Measurements from ENCODE around the gene THADA.
"Not testable (repeated sequence)": the region's sequence is repeated elsewhere in the genome, so short reads cannot be mapped to it uniquely, and the experiment has no call there.

The THADA gene

DNA sequence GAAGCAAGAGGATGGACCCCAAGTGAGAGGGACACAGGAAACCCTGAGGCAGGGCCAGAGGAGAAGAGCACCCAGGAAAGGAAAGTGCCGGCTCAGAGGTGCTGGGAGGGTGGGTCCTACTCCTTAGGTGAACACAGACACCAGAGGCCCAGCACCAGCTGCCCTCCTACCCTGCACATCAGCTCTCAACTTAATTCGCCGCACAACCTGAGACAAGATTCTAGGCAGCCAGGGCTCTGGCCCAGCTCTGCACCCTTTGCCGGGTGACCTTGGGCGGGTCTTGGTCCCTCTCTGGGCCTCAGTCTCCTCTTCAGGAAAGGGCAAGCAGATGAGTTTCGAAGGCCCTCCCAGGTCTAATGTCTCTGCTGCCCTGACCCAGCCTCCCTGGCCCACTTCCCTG lies 397.6 kb downstream of the THADA start:
- DNase-seq = no peak

DNA sequence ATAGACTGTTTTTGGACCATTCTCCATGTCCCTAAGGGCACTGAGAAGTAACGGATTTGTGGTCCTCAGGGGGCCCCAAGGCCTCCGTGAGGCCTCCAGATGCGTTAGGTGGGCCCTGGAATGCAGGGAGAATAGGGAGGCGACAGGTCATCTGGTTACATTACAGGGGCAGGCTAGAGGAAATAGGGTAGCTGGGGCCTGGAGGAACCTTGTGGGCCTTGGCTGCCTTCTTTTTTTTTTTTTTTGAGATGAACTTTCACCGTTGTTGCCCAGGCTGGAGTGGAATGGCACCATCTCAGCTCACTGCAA lies 398.3 kb downstream of the THADA start:
- DNase-seq = no peak

DNA sequence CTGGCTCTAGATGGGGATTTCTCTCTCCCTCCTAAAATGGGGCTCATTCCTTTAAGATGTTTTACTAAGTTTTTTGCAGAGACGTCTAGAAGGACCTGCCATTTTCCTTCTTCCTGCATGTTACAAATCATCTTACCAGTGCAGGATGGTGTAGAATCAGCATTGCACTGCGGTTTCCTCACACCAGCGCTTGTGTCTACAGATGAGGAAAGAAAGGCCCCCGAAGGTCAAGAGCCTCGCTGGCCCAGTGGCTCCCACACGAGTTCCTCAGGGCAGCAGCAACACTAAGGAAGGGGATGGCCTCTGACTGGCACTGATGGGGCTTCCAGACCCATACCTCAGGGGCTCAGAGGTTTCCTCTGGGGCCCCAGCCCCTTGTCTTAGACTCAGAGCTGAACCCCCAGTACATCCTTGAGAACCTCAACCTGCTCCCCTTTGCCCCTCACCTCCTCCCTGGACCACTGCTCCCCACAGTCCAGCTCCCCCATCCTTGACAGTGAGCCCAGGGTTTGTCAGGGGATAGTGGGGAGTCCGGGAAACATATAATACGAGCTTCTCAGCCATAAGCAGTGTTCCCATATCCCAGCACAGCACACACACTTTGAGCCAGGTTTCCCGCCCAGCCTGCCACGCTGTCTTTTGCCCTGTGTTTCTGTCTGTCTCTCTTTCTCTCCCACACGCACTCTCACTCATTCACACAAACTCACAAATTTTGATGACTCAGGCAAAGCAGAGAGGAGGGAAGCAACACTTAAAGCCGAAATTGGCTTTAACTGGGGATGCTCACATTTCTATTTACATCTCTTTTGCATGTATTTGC lies 398.9 kb downstream of the THADA start:
- no peak for DNase-seq

DNA sequence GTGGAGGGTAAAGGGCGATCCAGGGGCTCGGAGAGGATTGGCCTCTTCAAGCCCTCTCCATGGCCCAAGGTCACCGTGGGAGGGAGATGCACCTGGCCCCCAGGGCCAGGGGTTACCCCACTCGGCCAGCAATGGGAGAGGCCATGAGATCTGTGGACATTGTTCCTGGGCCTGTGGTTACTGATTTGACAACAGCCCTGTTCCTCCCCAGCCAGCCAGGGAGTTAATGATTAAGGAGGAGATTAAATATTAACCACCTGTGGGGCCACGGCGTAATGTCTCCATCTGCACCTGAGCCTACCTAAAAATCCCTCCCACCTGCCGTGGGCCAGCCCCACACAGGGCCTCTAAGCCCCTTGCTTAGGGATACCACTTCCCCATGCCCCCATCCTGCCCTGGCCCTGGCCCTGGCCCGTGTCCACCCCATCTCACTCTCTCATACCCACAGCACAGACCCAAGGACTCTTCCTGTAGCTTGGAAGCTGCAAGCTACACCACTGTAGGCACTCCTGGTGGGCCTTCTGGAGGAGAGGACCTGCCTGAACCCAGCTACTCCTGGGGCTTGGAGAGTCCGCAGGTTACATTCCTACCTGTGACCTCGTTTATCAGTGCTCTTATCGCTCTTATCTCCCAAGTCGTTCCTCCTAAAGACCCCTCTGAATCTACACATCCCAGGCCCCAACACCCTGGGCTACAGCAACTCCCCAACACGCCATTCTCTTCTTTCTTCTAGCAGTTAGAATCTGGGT lies 401.5 kb downstream of the THADA start:
- no peak for DNase-seq

DNA sequence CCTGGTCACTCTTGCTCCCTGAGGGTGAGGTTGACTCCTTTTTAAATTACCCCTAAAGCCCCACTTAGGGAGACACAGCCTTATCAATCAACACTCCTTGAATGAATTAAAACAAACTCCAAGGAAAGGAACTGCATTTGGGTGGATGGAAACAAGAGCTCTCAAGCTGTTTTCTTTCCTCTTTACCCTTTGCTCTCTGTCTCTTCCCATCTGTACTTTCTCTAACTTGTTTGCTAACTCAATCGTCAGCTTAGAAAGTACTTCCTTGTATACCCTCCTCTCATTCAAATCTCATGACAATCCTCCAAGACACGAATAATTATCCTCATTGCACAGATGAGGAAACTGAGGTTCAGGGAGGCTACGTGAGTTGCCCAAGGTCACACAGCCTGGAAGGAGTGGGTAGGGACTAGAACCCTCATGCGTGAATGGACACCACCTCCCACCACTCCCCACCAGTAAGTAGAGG lies 402.2 kb downstream of the THADA start:
- DNase-seq = no peak

DNA sequence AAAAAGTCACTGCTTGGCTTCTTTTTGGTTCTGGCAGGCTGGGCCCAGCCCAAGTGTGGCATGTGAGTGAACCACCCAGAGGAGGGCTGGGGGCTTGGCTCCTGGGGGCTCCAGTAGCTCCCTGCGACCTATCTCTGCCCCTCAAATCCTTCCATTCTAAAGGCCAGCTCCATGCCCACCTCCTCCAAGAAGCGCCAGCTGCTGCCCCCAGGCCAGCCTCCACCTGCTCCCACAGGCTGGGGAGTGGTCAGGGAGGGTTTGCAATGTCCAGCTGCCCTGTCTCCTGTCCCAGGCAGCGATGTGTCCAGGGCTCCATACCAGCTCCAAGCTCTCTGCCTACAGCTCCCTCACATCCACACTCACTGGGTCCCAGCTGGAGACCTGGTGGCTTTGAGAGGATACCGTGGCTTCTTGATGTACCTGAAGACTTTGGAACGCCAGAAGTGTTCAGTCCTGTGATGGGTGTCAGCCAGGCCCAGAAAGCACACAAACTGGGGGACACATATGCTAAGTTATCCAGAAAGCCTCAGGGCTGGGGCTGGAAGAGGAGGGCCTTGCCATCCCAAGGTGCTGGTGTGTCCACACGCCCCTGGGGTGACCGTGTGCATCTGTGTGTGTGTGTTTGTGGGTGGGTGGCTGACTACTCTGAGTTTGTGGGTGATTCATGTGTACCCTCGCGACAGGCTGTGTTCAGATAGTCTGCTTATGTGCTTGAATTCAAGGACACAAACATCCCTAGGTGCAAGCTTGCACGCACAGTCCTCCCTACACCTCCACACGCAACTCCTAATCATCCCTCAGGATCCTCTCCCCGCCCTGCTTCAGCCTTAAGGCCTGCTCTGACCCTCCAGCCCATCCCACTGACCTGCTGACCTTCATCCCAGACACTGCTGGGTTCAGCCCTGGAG lies 402.8 kb downstream of the THADA start:
- DNase-seq = no peak

DNA sequence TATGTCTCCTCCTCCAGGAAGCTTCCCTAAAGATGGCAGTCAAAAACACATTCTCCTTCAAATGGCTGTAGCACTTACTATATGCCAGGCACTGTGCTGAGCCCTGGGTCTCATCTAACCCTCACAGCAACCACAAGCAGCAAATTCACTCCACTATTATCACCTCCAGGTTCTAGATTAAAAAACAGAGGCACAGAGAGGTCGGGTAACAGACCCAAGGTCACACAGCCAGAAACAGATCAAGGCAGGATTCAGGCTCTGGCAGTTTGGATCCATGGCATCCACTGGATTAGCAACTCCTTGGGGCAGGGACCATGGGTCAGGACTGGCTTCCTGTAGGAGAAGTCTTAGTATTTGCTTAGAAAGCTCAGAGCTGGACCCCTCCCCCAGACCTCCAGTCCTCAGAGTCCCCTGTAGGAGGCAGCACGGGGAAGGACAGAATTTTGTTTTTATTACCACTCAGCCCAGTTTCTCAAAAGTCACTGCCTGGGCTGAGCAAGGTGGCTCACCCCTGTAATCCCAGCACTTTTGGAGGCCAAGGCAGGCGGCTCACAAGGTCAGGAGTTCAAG lies 403.8 kb downstream of the THADA start:
- no peak for DNase-seq

DNA sequence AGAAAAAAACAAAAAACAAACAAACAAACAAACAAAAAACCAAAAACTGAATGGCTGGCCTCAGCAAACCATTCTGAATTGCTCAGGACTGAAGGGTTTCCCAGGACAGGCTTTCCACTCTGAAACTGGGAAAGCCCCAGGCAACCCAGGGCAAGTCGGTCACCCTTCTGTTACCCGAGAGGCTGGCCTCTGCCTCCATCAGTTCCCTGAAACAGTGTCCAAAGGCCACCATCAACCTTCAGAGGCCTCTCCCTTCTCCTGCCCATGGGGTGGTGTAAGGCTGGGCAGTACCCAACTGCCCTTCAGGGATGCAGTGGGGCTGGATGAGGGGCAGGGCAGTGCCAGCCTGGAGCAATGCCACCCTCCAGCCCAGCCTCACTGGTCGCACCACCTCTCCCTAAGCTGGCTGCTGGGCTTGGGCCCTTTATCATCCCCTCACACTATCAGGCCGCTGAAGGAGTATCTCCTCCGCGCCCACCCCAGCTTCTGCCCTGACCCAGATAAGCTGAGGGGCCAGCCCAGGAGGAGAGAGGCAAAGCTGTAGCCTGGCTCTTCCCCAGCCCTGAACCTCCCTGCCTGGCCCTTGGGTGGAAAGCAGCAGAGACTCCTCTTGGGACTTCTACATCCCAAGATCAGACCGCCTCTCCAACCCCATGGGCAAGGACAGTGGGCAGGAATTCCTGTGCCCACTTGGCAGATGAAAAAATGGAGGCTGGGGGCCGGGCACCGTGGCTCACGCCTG lies 405.4 kb downstream of the THADA start:
- DNase-seq = no peak

DNA sequence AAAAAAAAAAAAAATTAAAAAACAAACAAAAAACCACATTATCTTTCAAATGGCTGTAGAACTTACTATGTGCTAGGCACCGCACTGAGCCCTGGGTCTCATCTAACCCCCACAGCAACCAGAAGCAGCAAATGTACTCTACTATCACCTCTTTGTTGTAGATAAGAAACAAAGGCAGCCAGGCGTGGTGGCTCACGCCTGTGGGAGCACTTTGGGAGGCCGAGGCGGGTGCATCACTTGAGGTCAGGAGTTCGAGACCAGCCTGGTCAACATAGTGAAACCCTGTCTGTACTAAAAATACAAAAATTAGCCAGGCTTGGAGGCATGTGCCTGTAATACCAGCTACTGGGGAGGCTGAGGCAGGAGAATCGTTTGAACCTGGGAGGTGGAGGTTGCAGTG lies 406.0 kb downstream of the THADA start:
- DNase-seq = not testable (repeated sequence)

DNA sequence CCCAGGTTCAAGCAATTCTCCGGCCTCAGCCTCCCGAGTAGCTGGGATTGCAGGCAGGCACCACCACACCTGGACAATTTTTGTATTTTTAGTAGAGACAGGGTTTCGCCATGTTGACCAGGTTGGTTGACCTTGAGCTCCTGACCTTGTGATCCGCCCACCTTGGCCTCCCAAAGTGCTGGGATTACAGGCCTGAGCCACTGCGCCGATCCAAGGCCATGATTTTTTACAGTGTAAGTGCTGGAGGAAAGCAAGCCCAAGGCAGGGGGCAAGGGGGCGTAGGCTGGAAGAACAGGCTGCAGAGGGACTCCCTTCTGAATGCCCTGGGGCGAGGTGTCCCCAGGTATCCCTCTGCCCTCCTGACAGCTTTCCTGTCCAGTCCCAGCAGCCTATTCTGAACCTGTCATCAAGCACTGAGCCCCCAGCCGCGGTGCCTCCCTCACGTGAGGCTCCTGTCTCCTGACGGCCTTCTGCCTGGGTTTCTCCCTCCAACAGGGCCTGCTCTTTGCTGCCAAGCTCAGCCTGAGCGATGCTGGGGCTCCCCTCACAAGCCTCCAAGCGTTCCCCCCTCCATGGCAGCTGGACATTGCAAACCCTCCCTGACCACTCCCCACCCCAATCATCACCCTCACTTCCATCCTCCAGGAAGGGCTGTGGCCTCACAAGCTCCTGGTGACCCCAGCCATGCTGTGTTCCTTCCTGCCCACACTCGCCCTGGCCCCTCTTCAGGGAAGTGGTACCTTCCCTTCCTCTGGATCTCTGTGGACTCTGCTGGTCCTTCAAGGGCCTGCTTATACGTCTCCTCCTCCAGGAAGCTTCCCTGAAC lies 407.1 kb downstream of the THADA start:
- DNase-seq = no peak

DNA sequence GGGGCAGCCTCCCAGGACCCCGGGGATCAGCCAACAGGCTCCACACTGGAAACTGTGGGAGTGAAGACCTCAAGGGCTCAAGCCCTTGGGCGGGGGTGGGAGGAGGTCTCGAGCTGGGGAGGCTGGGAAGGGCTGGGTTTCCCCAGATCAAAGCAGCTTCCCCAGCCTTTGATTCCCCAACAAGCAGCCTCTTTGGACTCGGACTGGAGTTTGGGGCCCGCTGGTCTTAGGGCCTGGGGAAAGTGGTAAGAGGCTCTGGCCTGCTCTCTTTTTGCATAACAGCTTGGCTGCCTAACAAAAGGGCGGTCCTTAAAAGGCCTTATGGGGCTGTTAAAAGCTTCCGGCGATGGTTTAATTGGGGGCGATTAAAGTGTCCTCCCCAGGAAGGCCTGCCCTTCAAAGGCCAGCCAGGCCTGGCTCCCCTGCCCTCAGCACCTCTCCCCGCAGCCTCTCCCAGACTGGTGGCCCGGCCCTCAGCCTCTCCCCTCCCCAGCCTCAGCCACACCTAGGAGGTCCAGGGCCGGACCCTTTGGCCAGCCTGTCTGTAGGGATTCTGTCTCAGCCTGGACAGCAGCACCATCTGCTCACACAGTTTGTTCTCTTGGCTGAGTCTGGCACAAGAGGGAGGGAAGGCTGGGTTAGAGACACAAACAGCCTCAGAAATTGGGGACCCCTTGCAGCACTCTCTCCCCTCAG lies 409.0 kb downstream of the THADA start:
- no peak for DNase-seq

DNA sequence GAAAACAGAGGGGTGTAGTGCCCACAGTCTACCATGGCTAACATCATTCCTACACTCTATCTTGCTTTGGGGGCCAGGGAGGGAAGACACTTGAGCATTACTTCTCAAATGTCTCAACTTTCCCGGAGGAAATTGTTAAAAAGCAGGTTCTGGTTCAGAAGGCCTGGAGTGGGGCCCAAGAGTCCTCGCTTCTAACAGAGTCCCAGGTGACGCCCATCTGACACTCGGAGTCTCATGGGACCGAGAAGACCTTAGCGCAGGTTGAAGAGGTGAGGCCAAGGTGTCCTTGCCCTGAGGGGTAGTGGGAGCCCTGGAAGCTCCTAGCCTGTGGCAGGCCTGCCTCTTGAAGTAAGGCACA lies 409.5 kb downstream of the THADA start:
- DNase-seq = no peak

DNA sequence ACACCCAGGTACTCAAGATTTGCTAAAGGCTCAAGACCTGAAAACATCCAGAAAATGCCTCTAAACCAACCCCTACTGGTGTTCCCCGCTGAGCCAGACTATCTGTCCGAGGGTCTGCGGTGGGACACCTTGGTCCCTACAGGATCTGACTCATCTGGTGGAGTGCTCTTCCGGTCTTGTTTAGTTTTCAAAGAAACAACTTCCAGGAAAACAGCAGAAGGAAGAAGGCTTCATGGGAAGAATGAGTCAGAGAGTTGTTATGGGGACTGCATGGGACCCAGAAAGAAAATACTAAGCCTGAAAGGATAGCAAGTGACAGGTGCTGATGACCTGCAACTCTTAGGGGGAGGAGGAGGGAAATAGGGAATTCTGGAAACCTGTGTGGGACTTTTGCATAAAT lies 410.7 kb downstream of the THADA start:
- no peak for DNase-seq

DNA sequence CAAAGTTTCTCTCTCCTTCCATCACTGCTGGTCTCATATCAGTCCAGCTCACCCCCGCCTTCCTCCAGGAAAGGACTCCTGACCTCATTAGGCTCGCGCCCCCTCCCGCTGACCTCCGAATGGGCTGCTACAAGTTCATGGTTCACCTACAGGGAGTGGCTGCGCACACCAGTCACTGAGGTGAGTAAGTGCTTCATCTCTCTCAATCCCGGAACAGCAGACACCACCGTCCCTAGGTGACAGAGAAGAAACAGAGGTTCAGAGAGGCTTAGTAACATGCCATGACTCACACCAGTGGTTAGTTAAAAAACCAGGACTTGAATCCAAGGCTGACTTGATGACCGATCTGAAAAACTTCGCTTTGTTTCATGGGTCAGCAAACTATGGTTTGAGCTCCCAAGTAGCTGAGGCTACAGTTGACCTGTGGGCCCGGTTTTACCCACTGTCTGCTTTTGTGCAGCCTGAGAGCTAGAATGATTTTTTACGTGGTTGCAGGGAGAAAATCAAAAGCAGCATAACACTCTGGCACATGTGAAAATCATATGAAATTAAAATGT lies 411.4 kb downstream of the THADA start:
- peak; percentile 81 for DNase-seq

DNA sequence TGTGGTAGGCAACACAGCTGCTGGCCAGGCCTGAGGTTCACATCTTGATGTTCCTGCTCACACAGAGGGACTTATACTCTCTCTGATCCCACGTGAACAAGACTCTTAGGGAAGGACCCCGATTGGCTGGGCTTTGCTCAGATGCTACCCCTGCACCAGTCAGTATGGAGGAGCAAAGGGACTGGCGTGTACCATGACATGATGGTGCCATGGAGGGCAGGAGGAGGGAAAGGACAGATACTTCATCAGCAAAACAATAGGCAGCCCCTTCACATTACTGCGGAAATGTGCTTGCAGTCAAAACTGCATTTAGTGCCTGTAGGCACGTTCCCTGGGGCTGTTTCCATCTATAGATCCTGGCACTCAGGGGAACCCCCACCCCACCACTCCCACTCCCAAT lies 412.1 kb downstream of the THADA start:
- DNase-seq = no peak

DNA sequence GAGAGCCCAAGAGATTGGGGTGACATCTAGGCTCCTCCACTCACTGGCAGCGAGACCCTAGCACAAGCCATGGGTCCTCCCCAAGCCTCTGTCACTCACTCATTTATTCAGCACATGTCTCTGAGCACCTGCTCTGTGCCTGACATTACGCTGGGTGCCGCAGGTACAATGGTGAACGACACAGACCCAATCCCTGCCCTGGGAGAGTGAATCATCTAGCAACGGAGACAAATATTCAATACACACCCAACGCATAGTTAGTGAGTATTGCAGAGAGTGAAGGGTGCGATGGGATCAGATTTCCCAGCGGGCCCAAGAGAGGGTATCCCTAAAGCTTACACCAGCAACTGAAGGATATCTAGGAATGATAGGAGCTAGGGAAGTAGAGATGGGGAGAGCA lies 414.9 kb downstream of the THADA start:
- DNase-seq = no peak
